NCI-H1694 treated with DMSO at 0.1 percent for 48 hours (cell line): ENCODE data around the gene CDRT4.

ENCODE experiments used
- DNase-seq: peaks from one replicate; lab custom pipeline; 2025; lab: John Stamatoyannopoulos, UW

The CDRT4 gene

DNA sequence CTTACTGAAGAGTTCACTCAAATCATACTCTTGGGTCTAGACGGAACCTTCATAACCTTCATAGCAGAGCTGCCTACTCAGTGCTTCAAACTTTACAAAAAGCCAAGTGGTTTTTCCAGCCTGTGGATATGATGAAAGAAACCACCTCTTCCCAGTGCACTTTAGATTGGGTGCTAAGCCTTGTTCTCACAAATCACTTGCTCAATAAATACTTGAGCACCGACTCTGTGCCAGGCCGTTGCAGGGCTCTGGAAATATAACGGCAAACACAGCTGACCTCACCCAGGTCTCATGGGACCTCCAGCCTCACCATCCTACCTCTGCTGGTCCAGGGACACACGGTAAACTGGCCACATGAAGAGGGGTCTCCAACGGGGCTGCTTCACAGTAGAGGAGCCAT lies 35.7 kb downstream of the CDRT4 start:
- no peak for DNase-seq

DNA sequence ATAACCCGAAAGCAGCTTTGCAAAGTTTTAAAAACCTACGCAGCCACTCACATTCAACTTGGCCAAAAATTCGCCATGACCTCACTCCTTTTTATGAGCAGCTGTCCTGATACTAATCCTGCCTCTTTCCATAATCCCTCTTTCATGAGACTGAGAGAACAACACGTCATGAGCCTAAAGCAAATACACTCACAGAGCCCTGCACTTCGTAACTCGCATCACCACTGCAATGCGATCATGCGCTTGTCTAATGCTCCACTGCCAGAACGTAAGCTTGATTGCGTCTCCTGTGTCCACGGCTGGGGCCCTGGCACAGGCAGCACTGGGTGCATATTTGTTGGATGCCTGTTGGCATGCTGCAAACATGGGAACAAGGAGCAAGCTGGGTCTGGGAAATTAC lies 36.2 kb downstream of the CDRT4 start:
- DNase-seq: no peak

DNA sequence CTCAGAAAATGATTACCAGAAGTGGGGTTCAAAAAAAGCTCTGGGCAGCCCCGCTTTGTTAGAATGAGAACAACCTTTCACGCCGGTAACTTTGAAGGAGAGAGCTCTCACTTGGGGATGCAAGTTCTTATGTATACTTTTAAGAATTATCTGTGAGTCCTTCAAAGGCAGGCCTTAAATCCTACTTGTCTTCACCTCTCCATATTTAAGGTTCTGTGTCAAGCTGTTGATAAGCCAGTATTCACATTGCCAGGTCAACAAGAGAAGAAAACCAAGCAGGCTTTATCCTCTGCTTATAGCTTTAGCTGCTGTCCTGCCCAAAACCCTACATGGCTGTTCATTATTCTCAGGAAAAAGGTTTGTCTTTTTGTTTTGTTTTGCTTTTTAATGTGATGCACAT lies 42.9 kb downstream of the CDRT4 start:
- DNase-seq: no peak

DNA sequence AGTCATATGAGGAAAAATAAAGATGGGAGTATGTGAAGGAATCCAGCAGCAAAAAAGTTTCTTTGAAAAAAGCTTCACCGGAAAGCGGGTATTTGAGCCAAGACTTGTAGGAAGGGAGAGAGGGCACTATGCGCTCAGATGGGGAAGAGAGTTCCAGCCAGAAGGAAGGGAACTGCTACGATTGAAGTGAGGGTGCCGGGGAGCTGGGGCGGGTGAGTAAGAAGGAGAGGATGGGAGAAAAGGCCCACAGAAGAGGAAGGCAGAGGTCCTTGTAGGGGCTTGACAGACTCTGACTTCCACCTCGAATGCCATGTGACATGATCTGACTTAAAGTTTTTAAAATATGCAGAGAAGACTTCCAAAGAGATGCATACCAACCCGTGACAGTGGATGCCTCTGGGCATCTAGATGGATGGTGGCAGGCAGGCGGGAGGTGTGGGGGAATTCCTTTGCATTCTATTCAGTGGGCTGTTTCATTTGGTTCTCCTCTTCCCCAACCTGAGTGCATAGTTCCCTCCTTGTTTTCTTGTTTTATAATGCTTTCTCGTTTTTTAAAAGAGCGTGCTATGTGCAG lies 44.9 kb downstream of the CDRT4 start:
- no peak for DNase-seq

DNA sequence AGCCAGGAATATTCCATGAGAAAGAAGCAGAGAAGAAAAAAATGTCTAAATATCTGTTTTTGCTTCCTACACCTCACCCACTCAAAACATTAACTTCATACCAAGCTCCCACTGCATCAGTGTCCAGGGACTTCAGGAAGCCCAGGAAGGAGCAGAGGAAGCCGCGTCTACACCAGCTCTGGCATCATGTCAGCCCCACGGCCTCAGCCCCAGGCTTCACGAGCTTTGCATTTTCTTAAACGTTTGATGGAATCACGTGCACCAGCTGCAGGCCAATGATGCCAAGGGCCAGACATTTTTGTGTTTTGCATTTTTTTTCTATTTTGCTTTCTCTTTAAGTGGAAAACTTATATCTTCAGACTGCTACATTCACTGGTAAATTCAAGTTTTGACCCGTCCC lies 48.6 kb downstream of the CDRT4 start:
- DNase-seq: no peak

DNA sequence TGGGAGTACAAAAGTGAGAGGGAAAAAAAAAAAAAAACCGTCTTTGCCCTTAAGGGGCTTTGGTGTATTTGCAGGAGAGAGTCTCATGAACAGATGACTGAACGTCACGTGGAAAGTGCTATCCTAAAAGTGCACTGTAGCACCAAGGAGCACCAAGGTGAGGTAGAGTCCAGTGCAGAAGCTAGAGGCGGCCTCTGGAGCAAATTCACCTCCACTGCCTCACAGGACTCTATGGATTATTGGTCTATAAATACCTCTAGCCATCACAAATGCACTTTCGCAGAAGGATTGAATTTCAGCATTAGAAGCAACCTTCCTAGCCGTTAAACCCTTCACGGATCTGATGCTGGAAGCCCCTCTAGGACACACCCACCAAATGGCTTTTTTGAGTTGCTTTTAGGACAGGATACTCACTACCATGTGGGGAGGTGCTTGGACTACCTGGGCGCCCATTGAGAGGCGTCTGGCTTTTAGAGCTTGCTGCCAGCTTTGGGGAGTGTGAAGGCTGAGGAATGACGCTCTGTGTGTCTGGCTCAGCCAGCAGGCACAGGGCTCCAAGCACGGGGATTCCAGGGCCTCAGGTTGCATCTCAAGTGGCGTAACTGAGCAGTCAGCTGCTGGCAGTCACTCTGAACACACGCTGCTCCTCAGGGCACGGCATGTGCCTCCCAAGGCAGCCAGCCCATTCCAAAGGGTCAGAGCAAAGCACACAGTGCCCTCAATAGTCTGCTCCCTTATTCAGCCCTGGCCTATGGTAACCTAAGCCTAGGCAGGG lies 52.7 kb downstream of the CDRT4 start:
- DNase-seq: no peak

DNA sequence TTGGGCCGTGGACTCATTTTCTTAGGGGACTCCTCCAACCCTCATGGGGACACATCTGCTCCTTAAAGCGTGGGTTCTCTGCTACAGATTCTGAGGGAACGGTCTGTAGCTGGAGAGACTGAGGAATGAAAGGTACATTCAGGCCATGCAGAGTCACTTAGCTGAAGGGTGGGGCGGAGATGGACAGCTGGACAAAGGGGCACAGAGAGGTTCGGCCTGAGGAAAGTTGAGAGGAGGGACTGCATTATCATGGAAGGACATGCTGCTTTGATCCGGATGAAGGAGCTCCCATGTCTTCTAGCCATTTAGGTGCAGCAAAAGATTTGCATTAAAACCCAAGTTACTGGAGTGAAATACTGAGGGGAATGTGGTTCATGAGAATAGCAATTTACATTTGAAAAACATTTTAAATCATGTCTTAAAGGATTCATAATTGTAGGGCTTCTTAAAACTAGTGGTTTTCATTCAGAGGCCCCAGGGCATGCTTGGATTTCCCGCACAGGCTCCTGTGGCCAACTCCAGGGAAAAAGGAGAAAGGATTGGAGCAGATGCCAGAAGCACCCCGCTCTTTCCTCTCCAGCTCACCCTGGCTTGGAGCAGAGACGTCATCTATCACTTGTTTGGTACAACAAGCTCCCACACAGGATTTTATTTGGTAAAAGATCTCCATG lies 54.2 kb downstream of the CDRT4 start:
- no peak for DNase-seq

DNA sequence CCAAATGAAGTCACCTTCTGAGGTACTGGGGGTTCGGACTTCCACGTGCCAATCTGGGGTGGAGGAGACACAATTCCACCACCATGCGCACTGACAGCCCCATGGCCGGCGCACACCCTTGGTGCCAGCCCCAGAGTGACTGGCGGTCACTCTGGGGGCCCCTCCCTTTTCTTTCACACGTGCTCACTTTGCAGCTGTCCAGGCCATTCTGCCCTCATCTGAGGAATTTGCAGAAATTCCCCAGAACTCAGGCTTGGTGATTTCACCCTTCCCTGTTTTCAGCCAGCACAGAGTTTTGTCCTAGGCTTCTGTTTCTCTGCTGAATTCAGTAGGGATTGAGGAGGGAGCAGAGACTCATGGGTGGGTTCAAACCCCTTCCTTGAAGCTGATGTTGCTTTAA lies 54.8 kb downstream of the CDRT4 start:
- no peak for DNase-seq

DNA sequence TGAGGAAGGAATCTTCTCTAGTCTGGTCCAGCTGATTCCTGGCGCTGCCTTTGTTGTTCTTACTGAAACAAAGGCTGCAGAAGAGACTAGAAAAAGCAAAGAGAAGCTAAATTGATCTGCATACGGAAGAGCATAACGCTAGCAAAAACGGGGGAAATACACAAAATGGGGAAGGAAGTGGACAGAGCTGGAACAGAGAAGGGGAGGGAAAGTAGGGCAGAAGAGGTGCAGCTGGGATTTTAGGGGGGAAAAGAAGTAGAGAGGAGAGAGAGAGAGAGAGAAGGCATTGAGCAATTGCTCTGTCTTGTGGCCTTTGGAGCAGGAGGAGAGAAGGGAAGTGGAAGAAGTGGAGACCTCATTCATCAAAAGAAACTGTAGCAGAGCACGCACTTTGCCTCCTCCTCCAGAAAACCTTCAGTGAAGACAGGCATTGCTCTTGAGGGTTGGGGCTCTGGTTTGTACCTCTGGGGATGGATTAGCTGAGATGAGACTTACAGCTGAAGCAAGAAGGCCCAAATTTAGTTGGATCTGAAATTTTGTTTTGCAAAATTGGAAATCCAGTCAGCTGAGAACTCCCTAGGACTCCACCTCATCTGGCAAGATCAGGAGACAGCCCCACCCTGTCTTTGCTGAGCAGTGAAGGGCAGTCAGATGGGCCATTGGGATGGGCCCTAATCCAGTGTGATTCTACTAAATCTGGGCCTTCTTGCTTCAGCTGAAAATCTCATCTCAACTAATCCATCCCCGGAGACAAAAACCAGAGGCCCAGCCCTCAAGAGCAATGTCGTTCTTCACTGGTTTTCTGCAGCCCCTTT lies 55.8 kb downstream of the CDRT4 start:
- no peak for DNase-seq

DNA sequence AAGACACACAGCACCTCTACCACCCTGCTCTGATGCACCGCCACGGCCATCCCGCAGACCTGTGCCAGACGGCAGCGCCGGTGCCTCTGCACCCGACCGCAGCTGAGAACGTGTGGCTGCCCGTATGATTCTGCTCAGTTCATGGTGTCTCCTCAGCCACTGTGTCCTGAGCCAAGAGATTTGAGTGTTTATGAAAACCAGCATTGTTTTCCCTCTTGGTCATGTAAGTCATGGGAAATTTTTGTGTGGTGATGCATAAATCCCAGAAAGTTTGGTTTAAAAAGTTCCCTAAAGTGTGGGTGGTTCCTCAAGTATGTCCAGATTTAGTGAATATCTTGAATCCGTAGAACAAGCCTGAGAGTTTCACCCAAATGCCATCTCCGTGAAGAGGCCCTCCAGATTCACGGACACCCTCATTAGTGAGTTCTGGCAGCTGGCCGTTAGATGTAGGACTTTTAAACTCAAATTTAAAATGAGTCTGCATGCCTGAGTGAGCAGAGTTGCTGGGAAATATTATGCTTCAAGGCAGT lies 57.6 kb downstream of the CDRT4 start:
- no peak for DNase-seq

DNA sequence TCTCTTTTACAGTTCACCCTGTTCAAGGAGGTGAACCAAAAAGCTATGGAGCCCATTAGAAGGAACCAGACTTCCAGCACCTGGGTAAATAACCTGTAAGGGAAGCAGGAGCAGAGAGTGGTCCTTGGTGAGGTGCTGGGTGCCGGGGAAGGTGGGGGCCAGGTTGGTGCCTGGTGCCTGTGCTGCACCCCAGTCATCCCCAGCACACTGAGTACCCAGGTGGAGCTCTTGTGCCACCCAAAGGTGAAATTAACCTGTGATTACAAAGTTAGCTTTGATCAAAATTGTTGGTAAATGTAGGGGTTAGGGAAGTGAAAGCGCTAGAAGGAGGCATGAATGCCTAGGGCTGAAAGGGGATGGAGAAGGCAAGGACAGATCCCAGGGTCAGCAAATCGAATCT lies 58.6 kb downstream of the CDRT4 start:
- no peak for DNase-seq

DNA sequence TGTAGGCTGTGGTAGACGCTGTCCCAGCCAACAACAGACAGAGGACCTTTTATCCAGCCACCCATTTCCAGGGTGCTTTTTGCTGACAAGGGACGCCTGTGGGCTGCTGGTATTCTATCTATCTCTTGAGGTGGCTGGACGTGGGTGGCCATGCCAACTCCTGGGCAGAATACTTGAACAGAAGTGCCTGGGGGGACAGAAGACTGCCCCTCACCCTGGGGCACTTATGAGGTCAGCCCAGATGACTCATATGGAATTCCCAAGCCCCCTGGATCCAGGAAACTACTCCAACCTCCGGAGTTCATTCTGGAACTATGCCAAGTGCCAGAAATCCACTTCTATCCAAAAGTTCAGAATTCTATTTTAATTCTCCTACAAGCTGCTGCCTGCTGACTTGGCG lies 61.3 kb downstream of the CDRT4 start:
- no peak for DNase-seq

DNA sequence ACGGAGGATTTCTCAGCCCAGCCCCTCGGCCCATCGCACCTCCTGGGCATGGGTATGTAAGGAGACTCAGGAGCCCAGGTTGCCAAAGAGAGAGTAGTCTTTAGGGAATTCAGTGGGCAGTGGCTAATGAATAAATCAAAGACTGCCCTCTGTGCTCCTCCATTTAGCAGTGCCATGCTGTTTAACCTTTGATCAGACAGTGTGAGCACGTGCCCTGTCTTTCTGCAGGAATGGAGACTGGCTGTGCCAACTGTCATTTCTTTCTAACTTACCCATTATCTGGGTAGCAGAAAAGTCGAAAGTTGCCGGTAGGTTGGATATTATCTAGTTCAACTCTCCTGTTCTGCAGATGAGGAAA lies 62.4 kb downstream of the CDRT4 start:
- no peak for DNase-seq

DNA sequence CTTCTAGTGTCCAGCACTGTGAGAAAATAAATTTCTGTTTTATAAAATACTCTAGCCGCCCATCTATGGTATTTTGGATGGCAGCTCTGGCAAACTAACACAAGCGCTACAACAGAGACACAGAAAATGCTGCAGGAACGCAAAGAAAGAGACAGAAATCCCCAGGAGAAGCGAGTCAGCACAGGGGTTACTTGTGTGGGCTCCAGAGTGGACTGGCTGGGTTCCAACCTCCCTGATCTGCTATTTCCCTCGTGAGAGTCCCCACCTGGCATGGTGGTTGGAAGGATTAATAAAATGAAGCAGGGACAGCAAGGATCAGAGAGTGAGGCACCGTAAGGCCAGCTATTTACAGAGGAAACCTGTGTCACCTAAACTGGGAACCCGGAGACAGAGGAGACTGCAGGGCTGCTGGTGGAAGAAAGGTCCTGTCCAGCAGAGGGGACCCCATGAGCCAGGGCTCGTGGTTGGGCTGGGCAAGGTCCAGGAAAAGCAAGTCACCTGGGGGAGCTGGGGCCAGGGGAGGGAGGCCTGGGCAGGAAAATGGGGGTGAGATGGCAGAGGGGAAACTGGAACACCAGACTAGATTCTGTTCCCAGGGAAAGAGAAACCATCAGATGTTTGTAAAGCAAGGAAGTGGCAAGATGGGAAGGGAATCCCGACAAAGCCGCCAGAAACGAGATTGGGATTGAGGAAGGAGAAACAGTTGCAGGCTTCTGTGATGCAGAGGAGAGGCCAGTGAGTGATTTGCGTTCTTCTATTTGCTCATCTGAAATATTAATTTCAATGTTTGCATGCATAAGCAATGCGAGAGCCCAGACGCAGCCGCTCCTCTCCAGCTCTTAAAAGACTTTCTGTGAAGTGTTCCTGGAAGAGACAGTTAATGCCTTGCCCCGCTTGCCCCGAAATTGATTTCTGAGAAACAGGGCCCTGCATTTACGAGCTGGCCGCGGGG lies 63.0 kb downstream of the CDRT4 start:
- DNase-seq: no peak

DNA sequence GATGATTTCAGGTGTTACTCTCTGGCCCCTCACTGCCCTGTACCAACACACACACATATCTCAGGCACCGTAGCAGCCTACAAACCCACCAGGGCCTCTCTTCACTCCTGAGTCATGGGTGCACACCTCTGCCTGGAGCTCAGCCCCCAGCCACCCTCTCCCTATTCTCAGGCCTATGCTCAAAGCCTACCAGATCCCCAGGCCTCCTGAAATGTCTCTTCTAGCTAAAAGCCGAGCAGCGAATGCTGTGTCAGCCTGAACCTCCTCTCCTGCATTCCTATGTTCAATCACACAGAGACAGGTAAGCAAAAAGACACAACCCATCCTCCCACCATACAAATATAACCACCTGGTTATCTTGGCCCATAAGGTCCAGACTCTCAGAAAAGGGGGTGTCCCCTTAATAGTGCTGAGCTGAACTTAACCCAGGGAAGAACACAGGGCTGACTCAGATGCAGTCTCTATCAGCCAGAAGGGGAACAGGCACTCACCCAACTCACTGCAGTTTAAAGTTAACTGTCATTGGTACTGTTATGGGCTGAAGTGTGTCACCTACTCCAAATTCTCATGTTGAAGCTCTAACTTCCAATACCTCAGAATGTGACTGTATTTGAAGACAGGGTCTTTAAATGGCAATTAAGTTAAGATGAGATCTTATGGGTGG lies 64.0 kb downstream of the CDRT4 start:
- DNase-seq: no peak

DNA sequence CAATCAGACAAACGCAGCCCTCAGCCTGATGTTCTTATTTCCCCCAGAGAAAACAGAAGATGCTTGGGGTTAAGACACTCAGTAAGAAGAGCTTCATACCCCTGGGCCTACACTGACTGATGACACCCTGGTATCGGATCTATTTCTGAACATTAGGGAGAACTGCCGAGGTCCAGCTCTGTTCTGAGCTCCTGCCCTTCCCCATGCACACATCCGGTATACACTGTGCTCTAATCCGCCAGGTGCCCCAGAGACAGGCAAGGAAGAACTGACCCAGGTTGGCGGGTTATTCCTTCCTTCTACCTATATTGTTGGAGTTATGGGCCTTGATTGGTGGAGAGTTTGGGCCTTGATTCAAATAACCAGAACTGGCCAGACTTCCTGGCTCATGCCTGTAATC lies 68.0 kb downstream of the CDRT4 start:
- no peak for DNase-seq

DNA sequence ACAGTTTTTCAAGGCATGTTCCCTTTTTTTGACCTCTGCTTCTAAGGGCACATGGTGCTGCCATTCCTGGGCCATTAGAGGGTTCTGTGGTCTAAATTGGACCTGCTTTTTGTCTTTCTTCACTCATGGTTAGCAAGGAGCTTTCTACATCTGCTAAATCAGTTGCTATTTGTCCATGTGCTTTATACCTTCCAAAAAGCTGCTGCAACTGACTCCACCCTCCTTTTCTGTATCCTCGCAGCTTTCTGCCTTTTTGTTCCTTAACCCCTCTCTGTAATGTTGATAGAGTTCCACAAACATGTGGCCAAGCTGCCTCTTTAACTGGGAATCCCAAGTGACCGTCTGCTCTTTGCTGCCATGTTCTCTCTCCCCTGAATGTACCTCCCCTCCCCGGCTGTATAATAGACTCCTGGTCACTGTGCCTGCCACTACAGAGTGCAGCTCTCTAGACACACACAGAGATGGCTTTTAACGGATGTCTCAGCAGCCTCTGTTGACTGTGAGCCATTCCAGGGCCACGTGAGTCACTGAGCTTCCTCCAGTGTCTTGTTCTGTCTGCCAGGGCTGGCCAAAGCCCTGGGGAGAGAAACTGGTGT lies 68.6 kb downstream of the CDRT4 start:
- DNase-seq: no peak

DNA sequence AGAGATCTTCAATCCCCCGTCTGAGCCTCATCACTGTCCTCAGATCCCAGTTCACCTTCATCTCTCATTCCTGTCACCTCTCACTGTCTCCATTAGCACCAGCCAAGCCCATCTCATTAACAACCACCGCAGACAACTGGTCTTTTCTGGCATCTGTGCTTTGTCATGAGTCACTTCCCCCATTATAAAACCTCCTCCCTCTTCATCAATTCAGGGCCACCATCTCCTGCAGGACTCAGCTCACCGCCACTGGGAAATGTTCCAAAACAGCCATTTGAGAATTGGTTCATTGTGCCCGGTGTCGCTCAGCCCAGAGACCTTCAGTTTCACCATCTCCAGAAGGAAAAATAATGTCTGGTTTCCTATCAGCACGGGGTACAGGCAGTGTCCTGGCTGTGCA lies 69.1 kb downstream of the CDRT4 start:
- DNase-seq: no peak

DNA sequence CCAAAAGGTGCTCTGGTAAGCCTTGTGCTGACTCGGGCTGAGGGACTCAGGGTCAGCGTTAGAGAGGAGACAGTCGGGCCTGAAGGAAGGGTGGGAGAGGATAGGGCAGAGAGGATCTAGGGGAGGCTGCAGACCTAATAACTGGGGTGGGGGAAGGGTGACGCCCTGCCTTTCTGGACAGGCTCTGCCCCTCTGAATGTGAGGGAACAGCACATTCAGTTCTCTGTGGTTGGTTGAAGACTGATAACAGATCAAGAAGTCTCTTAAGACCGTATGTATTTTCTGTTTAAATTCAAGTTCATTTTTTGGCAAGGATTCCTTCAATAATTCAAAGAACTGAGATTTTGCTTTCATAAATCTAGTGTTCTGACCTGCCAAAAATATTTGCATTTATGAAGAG lies 69.8 kb downstream of the CDRT4 start:
- DNase-seq: no peak

DNA sequence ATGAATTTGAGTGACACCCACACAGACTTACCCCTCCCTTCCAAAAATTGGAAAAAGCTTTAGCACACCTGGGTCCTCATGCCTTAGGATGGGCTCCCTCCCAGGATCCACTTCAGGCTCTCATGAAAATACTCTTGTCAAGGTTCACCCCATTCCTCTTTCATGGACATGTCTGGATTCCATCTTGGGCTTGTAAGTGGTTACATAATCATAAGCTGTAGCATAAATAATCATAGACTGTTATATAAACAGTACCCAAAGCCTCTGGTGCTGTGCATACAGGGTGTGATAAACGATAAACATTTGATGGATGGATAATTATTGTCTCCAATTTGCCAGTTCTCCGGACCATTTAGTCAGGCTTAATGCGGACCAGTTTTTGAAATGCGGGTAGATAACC lies 72.3 kb downstream of the CDRT4 start:
- DNase-seq: no peak
